Endothelial cell of umbilical vein (primary cell): ENCODE measurements around the gene EZR. TPM values are rescaled to one million over a fixed set of nuclear protein-coding genes. Genes with fewer than 3 reads are reported as not detected.

Source experiments
- BruUV-seq: library from RNA; stranded (reverse); fragments of 400-500 nt; replicated peaks from 2 replicates; lab custom pipeline; 2021; lab: Mats Ljungman, UMichigan
- CTCF ChIA-PET: fragments of 300-600, 350-600 bp; sonication (Branson Sonifier 250); formaldehyde crosslinking; loops from one replicate; lab custom pipeline; 2021; ENCODE audit warnings: antibody characterized with exemption, inconsistent platforms; lab: Charles Lee
- POLR2A ChIA-PET: fragments of 300-600, 350-600 bp; sonication (Branson Sonifier 250); formaldehyde crosslinking; loops from one replicate; lab custom pipeline; 2021; ENCODE audit warnings: antibody characterized with exemption, inconsistent platforms; lab: Charles Lee
- DNase-seq: peaks from one replicate; pipeline ENCODE4 v3.0.0-alpha.2; 2011; ENCODE audit warnings: low read depth, low spot score
- FAIRE-seq: peaks from 2 replicates; lab custom pipeline; 2011; peaks lifted over from hg19 to GRCh38; lab: Jason Lieb, UNC
- H2AFZ ChIP-seq: 2 replicates; pipeline ENCODE4 v1.6.0; 2012; ENCODE audit warnings: low read depth, low read length, control low read depth, inconsistent platforms
- H3K27ac ChIP-seq: 2 replicates; pipeline ENCODE4 v1.5.1; 2011; ENCODE audit warnings: low read depth, mild to moderate bottlenecking, control low read depth, low read length, moderate library complexity; ENCODE audit not compliant: insufficient read depth
- H3K27me3 ChIP-seq, 2 experiments: 2 replicates each; pipeline versions ENCODE4 v1.6.0 to v1.6.1; 2011; ENCODE audit warnings: low read length in 2 of 2, mixed read lengths in 1 of 2; ENCODE audit not compliant: control insufficient read depth in 2 of 2, insufficient read depth in 2 of 2
- H3K36me3 ChIP-seq, 2 experiments: 2 replicates in 1 of 2; 3 replicates in 1 of 2; pipeline ENCODE4 v1.5.1; 2011; ENCODE audit warnings: low read length in 2 of 2, mild to moderate bottlenecking in 1 of 2, moderate library complexity in 1 of 2; ENCODE audit not compliant: control insufficient read depth in 2 of 2, insufficient read depth in 2 of 2; ENCODE audit errors: extremely low read depth in 1 of 2
- H3K4me1 ChIP-seq: 3 replicates; pipeline ENCODE4 v1.5.1; 2011; ENCODE audit warnings: mild to moderate bottlenecking, low read length; ENCODE audit not compliant: control insufficient read depth, insufficient read depth; ENCODE audit errors: extremely low read depth
- H3K4me2 ChIP-seq: 2 replicates; pipeline ENCODE4 v1.6.1; 2011; ENCODE audit warnings: low read length, control low read depth, mixed read lengths; ENCODE audit not compliant: insufficient read depth
- H3K4me3 ChIP-seq, 3 experiments: fragments of 200-600 bp in 1 of 3; sonication (generic), shearing (Covaris generic) in 1 of 3; replicated peaks in 1 of 3; 2 replicates each; pipeline ENCODE4 v1.5.1; 2011 to 2016; ENCODE audit warnings: control low read depth in 3 of 3, low read length in 3 of 3, mild to moderate bottlenecking in 2 of 3, inconsistent platforms in 1 of 3, low read depth in 1 of 3, moderate library complexity in 1 of 3; ENCODE audit not compliant: insufficient read depth in 1 of 3
- H3K79me2 ChIP-seq: 2 replicates; pipeline ENCODE4 v1.6.0; 2012; ENCODE audit warnings: low read length, inconsistent platforms; ENCODE audit not compliant: control insufficient read depth, insufficient read depth
- H3K9ac ChIP-seq: replicated peaks from 2 replicates; pipeline ENCODE3; 2011; ENCODE audit warnings: low read length, control low read depth; ENCODE audit not compliant: insufficient read depth; ENCODE audit errors: extremely low read depth
- H3K9me1 ChIP-seq: replicated peaks from 3 replicates; pipeline ENCODE4 v1.6.0; 2011; ENCODE audit warnings: mild to moderate bottlenecking, low read length; ENCODE audit not compliant: control insufficient read depth, insufficient read depth; ENCODE audit errors: extremely low read depth
- H3K9me3 ChIP-seq: replicated peaks from 2 replicates; pipeline ENCODE4 v1.5.1; 2012; ENCODE audit warnings: low read length, inconsistent platforms; ENCODE audit not compliant: control insufficient read depth, insufficient read depth
- H4K20me1 ChIP-seq: replicated peaks from 2 replicates; pipeline ENCODE3; 2011; ENCODE audit warnings: mild to moderate bottlenecking, low read length; ENCODE audit not compliant: control insufficient read depth, insufficient read depth; ENCODE audit errors: extremely low read depth
- CTCF ChIP-seq, 2 donors: IDR thresholded peaks; 1 replicate in 1 of 2; 2 replicates in 1 of 2; pipeline ENCODE4 v1.5.1; 2011; ENCODE audit warnings: low read length in 2 of 2, mild to moderate bottlenecking in 2 of 2, moderate library complexity in 2 of 2, control low read depth in 1 of 2, inconsistent platforms in 1 of 2, low read depth in 1 of 2; ENCODE audit not compliant: insufficient read depth in 1 of 2; ENCODE audit errors: extremely low read depth in 1 of 2
- EZH2 ChIP-seq: IDR thresholded peaks from 2 replicates; pipeline ENCODE4 v1.6.1; 2012; ENCODE audit warnings: borderline replicate concordance, low read depth, mild to moderate bottlenecking, moderate library complexity, low read length, inconsistent platforms; ENCODE audit not compliant: severe bottlenecking
- FOS ChIP-seq: IDR thresholded peaks from 2 replicates; pipeline ENCODE4 v1.6.1; 2011; ENCODE audit warnings: mild to moderate bottlenecking, low read length, moderate library complexity, borderline replicate concordance; ENCODE audit not compliant: insufficient read depth
- GATA2 ChIP-seq: IDR thresholded peaks from 2 replicates; pipeline ENCODE4 v1.7.0; 2011; ENCODE audit warnings: low read depth, mild to moderate bottlenecking, moderate library complexity, mixed read lengths, low read length; ENCODE audit not compliant: insufficient read length, insufficient read depth
- JUN ChIP-seq: IDR thresholded peaks from 2 replicates; pipeline ENCODE4 v1.6.1; 2011; ENCODE audit warnings: borderline replicate concordance, low read depth; ENCODE audit not compliant: insufficient read length, insufficient read depth
- MAX ChIP-seq: IDR thresholded peaks from 2 replicates; pipeline ENCODE4 v1.6.1; 2011; ENCODE audit not compliant: insufficient read depth, insufficient read length
- MYC ChIP-seq: IDR thresholded peaks from one replicate; pipeline ENCODE4 v1.6.1; 2011; ENCODE audit warnings: mild to moderate bottlenecking, low read depth, low read length
- POLR2A ChIP-seq: IDR thresholded peaks from 2 replicates; pipeline ENCODE4 v1.6.1; 2012; ENCODE audit warnings: low read depth, mild to moderate bottlenecking, control low read depth, low read length
- POLR2AphosphoS5 ChIP-seq: IDR thresholded peaks from 2 replicates; pipeline ENCODE4 v1.6.1; 2012; ENCODE audit warnings: low read depth, mild to moderate bottlenecking, control low read depth, low read length, moderate library complexity; ENCODE audit not compliant: insufficient read depth
- dilution Hi-C: fragments of 300-500 bp; cut with MboI; formaldehyde crosslinking; loops from one replicate; pipeline ENCODE4 v1.15.0; 2019; ENCODE audit warnings: low sequenced_read_pairs; ENCODE audit not compliant: extremely low pct_ligation_motif_present
- intact Hi-C: fragments of 100-400 bp; cut with micrococcal nuclease; formaldehyde crosslinking; loops from one replicate; pipeline ENCODE4 v1.10.0; 2022
- polyA plus RNA-seq, 4 experiments: library from polyadenylated mRNA; depleted of rRNA in 3 of 4; stranded (reverse) in 3 of 4; unstranded in 1 of 4; fragments of >200 nt; gene quantifications; 2 replicates each; pipeline versions ENCODE4 v1.2.1 to v1.2.3, GENCODE V29; 2011 to 2012; ENCODE audit warnings: missing spikeins in 1 of 4
- total RNA-seq: library from RNA; stranded (reverse); gene quantifications from 2 replicates; pipeline ENCODE4 v1.2.3, GENCODE V29; 2021

EZR gene
- total and polyA plus RNA-seq, 2 donors (not counting 3 experiments of a cell fraction or from before 2014, with no cell fraction given): 58.5 to 108 TPM

GRCh38 chr6:158765499-158766068, 53.6 kb downstream of the EZR start:
- Histone ChIP-seq H3K9me1 (no peaks in the 10 kb centered on the region), H3K9ac (no peak overlapping the region), H3K27ac (no peak overlapping the region), H3K36me3 (peaks cover 14 to 42% of the 10 kb centered on the region in 2 experiments), H3K4me1 (no peaks in the 10 kb centered on the region), H2AFZ (no peak overlapping the region), H4K20me1 (no peaks in the 10 kb centered on the region), H3K9me3 (no peaks in the 10 kb centered on the region), H3K79me2 (no peaks in the 10 kb centered on the region), H3K4me2 (no peak overlapping the region), H3K4me3 (no peak overlapping the region), H3K27me3 (no peaks in the 10 kb centered on the region)
- BruUV-seq: no TSS peak
- intact Hi-C loops (no loop called here), dilution Hi-C loops (no loop called here)
- no peak for DNase-seq
- CTCF ChIA-PET: interaction anchor here (0.7 to 2.5 kb wide), 3 partner anchors 47 to 78 kb away, joined by 3 to 9 read pairs (median 4); no protein-coding TSS in a partner anchor
- POLR2A ChIA-PET: no interaction called here
- no peak for FAIRE-seq
- no peak for TF ChIP-seq POLR2AphosphoS5

- H3K9me1 ChIP-seq: no peaks in the 10 kb centered on the region
- no TSS peak for BruUV-seq
- dilution Hi-C loops: no loop called here
- intact Hi-C loops: no loop called here
- H3K9ac ChIP-seq: no peak overlapping the region
- no peak overlapping the region for H2AFZ ChIP-seq
- no peaks in the 10 kb centered on the region for H4K20me1 ChIP-seq
- no peak overlapping the region for H3K4me2 ChIP-seq
- no peak overlapping the region for H3K27ac ChIP-seq
- H3K36me3 ChIP-seq: peaks cover 12 to 37% of the 10 kb centered on the region in 2 experiments
- ChIA-PET POLR2A (no interaction called here), CTCF (interaction anchor here (2.5 kb wide), 1 partner anchor 46 kb away, joined by 9 read pairs; no protein-coding TSS in a partner anchor)
- TF ChIP-seq FOS (no peak), JUN (no peak), EZH2 (no peak), MYC (no peak), MAX (no peak), POLR2A (no peak), POLR2AphosphoS5 (no peak), GATA2 (no peak), CTCF (IDR thresholded peaks at IDR 0.05; ENCODE audit: extremely low read depth in 1 of 2, insufficient read depth in 1 of 2, low read depth in 1 of 2, low read length in 2 of 2) (no peak)
- no peak for DNase-seq
- no peaks in the 10 kb centered on the region for H3K4me1 ChIP-seq
- no peak for FAIRE-seq
- H3K79me2 ChIP-seq: no peaks in the 10 kb centered on the region
- no peak overlapping the region for H3K4me3 ChIP-seq
- no peaks in the 10 kb centered on the region for H3K9me3 ChIP-seq
- H3K27me3 ChIP-seq: no peaks in the 10 kb centered on the region
These were observed 54.2 kb downstream of the EZR start for GRCh38 chr6:158764926-158765325.
